Peyer's patch (tissue), 4 donors: ENCODE measurements around the gene PMVK.

ENCODE experiments used
- CTCF ChIP-seq, 6 experiments: fragments of 450-650 bp in 4 of 6; fragments of 200-600 bp in 2 of 6; sonication (generic) in 1 of 6; IDR thresholded peaks; one replicate each; pipeline ENCODE4 v1.5.1; 2017 to 2019; ENCODE audit warnings: antibody characterized with exemption in 6 of 6, mild to moderate bottlenecking in 3 of 6, moderate library complexity in 1 of 6
- POLR2A ChIP-seq, 2 donors: fragments of 450-650 bp; IDR thresholded peaks; one replicate each; pipeline ENCODE4 v1.5.1; 2017; ENCODE audit warnings: antibody characterized with exemption in 2 of 2, mild to moderate bottlenecking in 2 of 2, moderate library complexity in 2 of 2

GRCh38 chr1:154982897-154983648, 46.6 kb upstream of the PMVK start, which contains the start of gene FLAD1:
- no peak for TF ChIP-seq CTCF (IDR thresholded peaks at IDR 0.05)
- TF ChIP-seq POLR2A (IDR thresholded peaks at IDR 0.05): peak in 1 of 2 donors; percentile 75
